GM12891 (cell line): ENCODE data around the gene ATF3. TPM values are rescaled to one million over a fixed set of nuclear protein-coding genes. Genes with fewer than 3 reads are reported as not detected.

Experiments used
- DNase-seq: peaks from one replicate; pipeline ENCODE4 v3.0.0; 2011; ENCODE audit warnings: low spot score; ENCODE audit not compliant: insufficient read length
- FAIRE-seq: peaks from 2 replicates; lab custom pipeline; 2011; peaks lifted over from hg19 to GRCh38; lab: Jason Lieb, UNC
- PAX5 ChIP-seq: IDR thresholded peaks from 2 replicates; pipeline ENCODE4 v1.6.1; 2011; ENCODE audit warnings: low read length, moderate library complexity, mild to moderate bottlenecking; ENCODE audit not compliant: insufficient read depth, severe bottlenecking
- POLR2A ChIP-seq: IDR thresholded peaks from 2 replicates; pipeline ENCODE4 v1.6.1; 2011; ENCODE audit warnings: low read depth, low read length, control low read depth
- POLR2AphosphoS5 ChIP-seq: IDR thresholded peaks from 2 replicates; pipeline ENCODE4 v1.6.1; 2011; ENCODE audit warnings: low read depth, low read length, control low read depth
- POU2F2 ChIP-seq: IDR thresholded peaks from 2 replicates; pipeline ENCODE4 v1.6.1; 2011; ENCODE audit warnings: low read depth, mild to moderate bottlenecking, control low read depth, low read length, moderate library complexity
- SPI1 ChIP-seq: IDR thresholded peaks from 2 replicates; pipeline ENCODE4 v1.6.1; 2011; ENCODE audit warnings: low read depth, low read length, control low read depth
- TAF1 ChIP-seq: IDR thresholded peaks from 2 replicates; pipeline ENCODE4 v1.6.1; 2011; ENCODE audit warnings: low read depth, low read length, control low read depth
- polyA plus RNA-seq: library from polyadenylated mRNA; unstranded; fragments of >200 nt; gene quantifications from one replicate; pipeline ENCODE4 v1.2.1, GENCODE V29; 2012; ENCODE audit warnings: low read depth, missing spikeins, inconsistent platforms; ENCODE audit not compliant: missing spikeins

The ATF3 gene, protein sequence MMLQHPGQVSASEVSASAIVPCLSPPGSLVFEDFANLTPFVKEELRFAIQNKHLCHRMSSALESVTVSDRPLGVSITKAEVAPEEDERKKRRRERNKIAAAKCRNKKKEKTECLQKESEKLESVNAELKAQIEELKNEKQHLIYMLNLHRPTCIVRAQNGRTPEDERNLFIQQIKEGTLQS
- 19.7 TPM for polyA plus RNA-seq

DNA sequence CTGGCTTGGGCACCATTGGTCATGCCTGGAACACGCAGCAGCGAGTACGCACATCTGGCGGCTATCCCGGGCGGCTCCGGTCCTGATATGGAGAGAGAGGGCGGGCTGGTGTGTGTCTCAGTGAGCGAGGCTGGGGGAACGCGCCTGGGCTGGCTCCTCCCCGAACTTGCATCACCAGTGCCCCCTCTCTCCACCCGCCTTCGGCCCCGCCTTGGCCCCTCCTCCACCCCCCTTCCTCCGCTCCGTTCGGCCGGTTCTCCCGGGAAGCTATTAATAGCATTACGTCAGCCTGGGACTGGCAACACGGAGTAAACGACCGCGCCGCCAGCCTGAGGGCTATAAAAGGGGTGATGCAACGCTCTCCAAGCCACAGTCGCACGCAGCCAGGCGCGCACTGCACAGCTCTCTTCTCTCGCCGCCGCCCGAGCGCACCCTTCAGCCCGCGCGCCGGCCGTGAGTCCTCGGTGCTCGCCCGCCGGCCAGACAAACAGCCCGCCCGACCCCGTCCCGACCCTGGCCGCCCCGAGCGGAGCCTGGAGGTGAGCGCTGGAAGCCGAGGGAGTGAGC lies at the start of gene ATF3:
ATF3 (plus strand) TSS at position 370 of the 567 bp plus-strand sequence. CDS start 6,261 bp downstream, outside the sequence.
- FAIRE-seq (peak; percentile 94), DNase-seq (peak; percentile 84)
- peak; percentile 95 for TF ChIP-seq TAF1
- TF ChIP-seq POLR2A = peak; percentile 99
- peak; percentile 90 for TF ChIP-seq POU2F2
- TF ChIP-seq POLR2AphosphoS5 = peak; percentile 99
- TF ChIP-seq SPI1 = no peak
- peak; percentile 83 for TF ChIP-seq PAX5

DNA sequence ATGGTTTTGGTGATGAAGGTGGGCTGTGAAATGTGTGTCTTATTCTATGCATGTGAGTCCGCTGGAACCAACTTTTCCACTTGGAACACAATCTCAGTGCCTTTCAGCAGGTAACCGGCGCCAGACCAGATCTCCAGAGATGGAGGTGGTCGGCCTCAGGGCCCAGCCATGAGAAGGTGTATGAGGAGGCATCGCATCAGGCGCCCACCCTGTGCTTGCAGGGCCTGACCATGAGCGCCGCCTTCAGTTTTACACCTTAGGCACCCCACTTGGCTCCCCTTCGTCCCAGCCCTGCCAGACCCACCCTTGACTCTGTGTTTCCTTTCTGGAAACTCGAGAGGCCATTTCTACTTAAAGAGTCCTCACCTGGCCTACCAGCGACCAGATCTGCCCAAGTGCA lies 48.6 kb upstream of the ATF3 start:
- no peak for FAIRE-seq
- no peak for DNase-seq
- TF ChIP-seq POLR2AphosphoS5 (no peak), POLR2A (no peak), PAX5 (no peak), POU2F2 (no peak), TAF1 (no peak), SPI1 (no peak)

DNA sequence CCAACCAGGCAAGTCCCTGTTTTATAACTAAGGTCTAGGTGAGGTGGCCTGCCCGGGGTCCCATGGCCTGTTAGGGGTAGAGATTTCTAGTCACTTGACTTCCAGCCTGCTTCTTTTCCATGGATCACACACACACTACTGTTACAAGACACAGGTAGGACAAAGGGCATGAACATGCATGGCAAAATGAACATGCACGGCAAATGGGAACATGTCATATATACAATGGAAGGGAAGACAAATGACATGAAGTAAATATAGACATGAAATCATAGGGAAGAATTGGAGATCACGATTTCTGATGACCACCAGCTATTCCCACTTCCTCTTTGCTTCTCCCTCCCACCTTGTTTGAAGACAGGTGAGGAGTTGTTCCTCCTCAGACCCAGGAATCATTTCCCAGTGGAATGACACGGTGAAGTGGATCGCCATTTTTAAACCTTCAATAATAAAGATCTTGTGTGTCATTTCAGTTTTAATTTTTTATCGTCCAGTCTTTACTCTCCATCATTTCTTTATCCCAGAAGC lies 47.6 kb upstream of the ATF3 start:
- TF ChIP-seq POU2F2 = no peak
- peak; percentile 69 for TF ChIP-seq SPI1
- no peak for TF ChIP-seq TAF1
- no peak for TF ChIP-seq PAX5
- FAIRE-seq = no peak

DNA sequence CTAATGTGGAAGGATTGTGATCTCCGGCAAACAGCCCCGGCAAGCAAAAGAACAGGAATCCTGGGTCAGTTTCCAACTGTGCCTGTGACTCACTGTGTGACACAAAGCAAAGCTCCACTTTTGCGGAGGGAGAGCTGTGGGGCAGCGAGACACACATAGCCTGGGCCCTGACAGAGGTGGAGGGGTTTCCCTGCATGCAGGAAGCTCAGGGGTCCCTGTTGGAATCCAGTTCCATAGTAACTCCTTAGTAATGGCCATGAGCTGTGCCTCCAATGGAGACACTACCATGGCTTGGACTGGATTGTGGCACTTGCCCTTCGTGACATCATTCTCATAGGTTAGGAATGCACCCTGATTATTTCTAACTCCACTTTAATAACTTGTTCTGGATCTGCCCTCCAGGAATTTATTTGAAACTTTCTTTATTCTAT lies 47.0 kb upstream of the ATF3 start:
- no peak for DNase-seq
- no peak for FAIRE-seq
- no peak for TF ChIP-seq TAF1
- TF ChIP-seq SPI1 = no peak
- no peak for TF ChIP-seq PAX5
- TF ChIP-seq POLR2A = no peak
- TF ChIP-seq POLR2AphosphoS5 = no peak
- TF ChIP-seq POU2F2 = no peak

More for the DNA sequence above, 47.6 kb upstream of the ATF3 start:
- no peak for DNase-seq

DNA sequence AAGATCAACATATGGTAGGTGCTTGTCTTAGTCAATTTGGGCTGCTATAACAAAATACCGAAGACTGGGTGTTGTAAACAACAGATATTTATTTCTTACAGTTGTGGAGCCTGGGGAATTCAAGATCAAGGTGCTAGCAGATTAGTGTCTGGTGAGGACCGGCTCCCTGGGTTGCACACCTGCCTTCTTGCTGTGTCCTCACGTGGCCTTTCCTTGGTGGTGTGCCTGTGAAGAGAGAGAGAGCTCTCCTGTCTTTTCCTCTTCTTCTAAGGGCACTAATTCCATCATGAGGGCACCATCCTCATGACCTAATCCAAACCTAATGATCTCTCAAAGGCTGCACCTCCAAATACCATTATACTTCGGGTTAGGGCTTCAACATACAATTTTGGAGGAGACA lies 45.8 kb upstream of the ATF3 start:
- FAIRE-seq (no peak), DNase-seq (no peak)
- no peak for TF ChIP-seq POLR2AphosphoS5
- TF ChIP-seq POU2F2 = no peak
- TF ChIP-seq TAF1 = no peak
- TF ChIP-seq POLR2A = no peak
- TF ChIP-seq SPI1 = no peak
- TF ChIP-seq PAX5 = no peak

DNA sequence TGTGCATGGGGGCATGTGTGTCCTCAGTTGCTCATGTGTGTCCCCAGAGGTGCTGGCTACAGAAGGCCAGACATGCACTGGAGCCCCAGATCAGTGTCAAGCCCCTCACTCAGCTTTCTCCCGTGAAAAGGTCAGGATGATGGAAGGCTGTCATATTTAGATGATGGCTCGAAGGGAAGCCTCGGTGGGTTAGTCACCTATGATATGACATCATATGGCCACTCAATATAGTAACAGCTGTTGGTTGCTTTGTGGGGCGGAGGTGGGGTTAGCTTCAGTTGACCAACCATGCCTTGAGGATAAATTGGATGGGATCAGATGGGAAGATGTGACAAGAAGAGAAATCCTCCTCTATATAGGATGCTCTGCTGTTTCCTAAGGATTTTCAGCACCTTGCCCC lies 43.5 kb upstream of the ATF3 start:
- TF ChIP-seq TAF1 (no peak), PAX5 (no peak), POU2F2 (no peak), SPI1 (no peak), POLR2A (no peak), POLR2AphosphoS5 (no peak)
- DNase-seq (no peak), FAIRE-seq (no peak)

DNA sequence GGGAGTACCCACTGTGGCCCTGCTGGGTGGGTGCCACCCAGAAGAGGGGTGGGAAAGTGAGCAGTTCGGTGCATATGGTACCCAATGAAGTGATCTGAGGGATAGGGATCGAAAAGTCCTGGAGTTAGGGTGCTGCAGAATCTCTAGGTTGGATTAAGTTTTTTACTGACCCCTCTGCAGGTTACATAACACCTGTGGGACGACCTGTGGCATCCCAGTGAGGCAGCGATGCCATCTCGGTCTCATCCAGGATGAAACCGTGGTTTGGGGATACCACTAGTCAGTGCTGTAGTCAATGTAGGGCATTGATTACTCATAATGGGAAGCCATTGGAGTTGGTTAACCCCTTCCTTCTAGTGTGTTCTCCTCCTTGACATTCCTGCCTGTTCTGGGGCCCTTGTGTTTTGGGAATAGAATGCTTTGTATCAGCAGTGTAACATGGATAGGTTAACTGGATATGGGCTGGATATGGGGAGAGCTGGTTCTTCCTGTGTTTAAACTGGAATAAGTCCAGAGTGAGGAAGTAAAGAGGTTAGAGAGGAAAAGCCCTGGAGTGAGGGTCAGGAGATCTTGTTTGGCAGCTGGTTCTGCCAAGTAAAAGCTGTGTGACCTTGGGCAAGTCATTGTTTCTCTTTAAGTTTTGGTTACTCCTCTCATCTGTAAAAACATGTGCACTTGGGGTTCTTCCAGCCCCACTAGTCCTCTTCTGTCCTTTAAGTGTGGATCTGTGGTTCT lies 42.8 kb upstream of the ATF3 start:
- TF ChIP-seq TAF1 (no peak), POLR2A (no peak), POU2F2 (no peak), PAX5 (no peak), SPI1 (no peak), POLR2AphosphoS5 (no peak)
- no peak for DNase-seq

DNA sequence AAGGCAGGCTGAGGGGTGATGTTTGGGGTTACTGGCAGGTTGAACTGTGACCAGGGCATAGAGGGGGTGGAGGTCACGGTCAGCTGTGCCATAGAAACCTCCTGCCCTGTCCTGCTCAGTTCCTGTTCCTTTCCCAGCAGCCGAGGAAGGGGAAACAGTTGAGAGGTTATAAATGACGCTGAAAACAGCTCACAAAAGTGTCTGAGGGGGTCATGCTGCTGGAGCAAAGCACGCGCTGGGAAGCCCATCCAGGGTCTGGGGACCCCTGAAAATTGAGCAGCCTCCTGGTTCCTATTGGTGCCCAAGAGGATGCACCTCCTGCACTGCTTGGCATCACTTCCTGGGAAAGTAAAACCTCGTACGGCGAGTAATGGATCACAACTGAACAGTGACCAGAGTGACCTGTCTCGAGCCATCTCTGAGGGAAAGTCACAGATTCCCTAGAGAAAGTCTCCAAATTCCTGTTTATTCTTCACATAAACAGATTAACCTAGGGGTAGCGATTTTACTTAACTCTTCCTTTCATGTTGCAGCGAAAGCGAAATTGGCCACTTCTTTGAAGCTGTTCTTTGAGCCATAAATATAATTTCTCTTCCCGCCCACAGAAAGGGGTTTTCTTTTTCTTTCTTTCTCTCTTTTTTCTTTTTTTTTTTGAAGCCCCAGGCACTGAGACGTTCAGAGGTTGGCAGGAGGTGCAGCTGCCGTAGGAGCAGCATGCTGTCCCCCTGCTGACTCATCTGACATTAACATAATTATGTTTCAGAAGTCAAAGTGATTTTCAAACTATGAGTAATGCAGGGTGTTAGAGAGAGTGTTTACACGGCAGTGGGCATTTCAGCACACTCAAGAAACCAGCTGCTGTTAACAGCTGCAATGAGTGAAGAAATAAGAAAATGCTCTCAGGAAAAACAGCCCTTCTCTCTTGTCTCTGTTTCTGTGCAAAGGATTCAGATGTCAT lies 41.8 kb upstream of the ATF3 start:
- peak; percentile 63 for DNase-seq
- TF ChIP-seq POLR2A (no peak), TAF1 (no peak), POU2F2 (peak; percentile 86), SPI1 (peak; percentile 54)

More for the DNA sequence above, 42.8 kb upstream of the ATF3 start:
- peak; percentile 58 for FAIRE-seq

DNA sequence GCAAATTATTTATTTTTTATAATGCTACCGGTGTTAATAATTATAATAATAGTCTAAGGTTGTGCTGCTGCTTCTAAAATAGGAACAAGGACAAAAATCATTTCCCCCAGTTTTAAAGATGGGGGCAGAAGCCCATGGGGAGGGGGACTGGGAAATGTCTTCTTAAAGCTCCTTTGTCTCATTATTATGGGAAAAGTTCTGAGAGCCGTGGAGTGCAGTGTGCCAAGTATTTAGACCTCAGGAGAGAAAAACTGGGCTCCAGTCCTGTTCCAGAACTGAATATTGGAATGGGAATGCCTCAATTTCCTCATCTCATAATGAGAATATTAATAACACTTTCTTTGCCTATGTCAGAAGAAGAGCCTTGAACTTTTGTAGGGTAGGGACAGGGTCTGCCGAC lies 40.9 kb upstream of the ATF3 start:
- FAIRE-seq (no peak), DNase-seq (no peak)
- TF ChIP-seq TAF1 (no peak), SPI1 (no peak), POLR2AphosphoS5 (no peak), PAX5 (no peak), POLR2A (no peak), POU2F2 (no peak)

More for the DNA sequence above, 41.8 kb upstream of the ATF3 start:
- peak; percentile 95 for FAIRE-seq
